Stomach (tissue), 4 donors: ENCODE results near the gene KBTBD12.

Source experiments
- CTCF ChIP-seq, 7 experiments: fragments of 450-650 bp in 4 of 7; fragments of 200-600 bp in 3 of 7; sonication (generic) in 3 of 7; IDR thresholded peaks; one replicate each; pipeline ENCODE4 v1.5.1; 2016 to 2019; ENCODE audit warnings: antibody characterized with exemption in 7 of 7, control low read depth in 2 of 7, mild to moderate bottlenecking in 1 of 7
- EP300 ChIP-seq: sonication (generic); formaldehyde crosslinking; IDR thresholded peaks from one replicate; pipeline ENCODE4 v1.6.1; 2017; ENCODE audit warnings: antibody characterized with exemption
- POLR2A ChIP-seq, 4 donors: fragments of 450-650 bp; IDR thresholded peaks; one replicate each; pipeline ENCODE4 v1.6.1; 2016; ENCODE audit warnings: antibody characterized with exemption in 4 of 4, control low read depth in 2 of 4, mild to moderate bottlenecking in 1 of 4, moderate library complexity in 1 of 4
- POLR2AphosphoS5 ChIP-seq, 3 donors: sonication (generic); formaldehyde crosslinking; IDR thresholded peaks; one replicate each; pipeline ENCODE4 v1.6.1; 2016; ENCODE audit warnings: antibody characterized with exemption in 3 of 3

GRCh38 chr3:127981097-127981496 lies 66.1 kb downstream of the KBTBD12 start:
- TF ChIP-seq CTCF (IDR thresholded peaks at IDR 0.05): no peak
- TF ChIP-seq POLR2A (IDR thresholded peaks at IDR 0.05): no peak
- TF ChIP-seq POLR2AphosphoS5 (IDR thresholded peaks at IDR 0.05): no peak
- no peak for TF ChIP-seq EP300
